ENCODE measurements around the gene TAF10.
A peak's percentile ranks its signal among the peaks of the same experiment; 100 is the strongest.

TAF10 gene

DNA sequence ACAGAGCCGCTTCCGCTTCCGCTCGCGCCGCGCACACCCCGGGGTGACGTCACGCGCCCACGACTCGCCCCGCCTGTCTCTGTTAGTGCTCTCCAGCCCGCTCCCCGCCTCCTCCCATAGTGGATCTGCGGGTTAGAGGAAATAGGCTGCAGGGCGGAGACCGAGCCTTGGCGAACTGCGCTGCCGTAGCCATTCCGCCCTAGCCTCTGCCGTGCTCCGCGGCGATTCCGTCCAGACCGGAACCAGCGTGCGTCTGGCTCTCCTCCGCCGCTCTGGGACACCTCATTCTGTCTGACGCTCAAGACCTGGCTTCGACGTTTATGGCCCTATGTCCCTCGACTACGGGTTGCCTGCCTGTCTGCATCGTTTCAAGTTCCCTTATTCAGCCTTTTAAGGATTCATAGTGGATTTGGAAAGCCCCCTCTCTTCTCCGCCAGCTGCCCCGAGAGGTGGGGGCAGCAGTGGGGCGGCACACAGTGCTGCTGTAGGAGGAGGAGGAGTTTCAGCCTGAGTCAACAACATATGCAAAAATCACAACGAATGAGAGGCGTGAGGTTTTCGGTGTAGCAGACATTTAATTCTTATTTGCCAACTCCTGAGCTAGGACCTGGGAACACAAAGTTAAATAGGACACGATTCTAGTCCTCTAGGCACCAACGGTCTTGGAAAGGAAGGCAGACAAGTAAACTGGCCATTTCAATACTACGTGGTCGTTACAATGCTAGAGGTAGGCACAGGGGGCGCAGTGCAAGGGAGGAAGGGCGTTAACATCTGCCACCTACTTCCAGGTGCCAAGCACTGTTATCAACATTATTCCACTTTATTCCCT lies at the start of gene TAF10:
TAF10 (minus strand) TSS at position 4 of the 829 bp plus-strand sequence. CDS start 27 bp downstream, outside the sequence.
- H3K4me3 ChIP-seq (ENCODE audit: control insufficient read depth, low read depth, low read length), result peak within 1 kb of the TSS; percentile 67
- TF ChIP-seq, protein P1, sequence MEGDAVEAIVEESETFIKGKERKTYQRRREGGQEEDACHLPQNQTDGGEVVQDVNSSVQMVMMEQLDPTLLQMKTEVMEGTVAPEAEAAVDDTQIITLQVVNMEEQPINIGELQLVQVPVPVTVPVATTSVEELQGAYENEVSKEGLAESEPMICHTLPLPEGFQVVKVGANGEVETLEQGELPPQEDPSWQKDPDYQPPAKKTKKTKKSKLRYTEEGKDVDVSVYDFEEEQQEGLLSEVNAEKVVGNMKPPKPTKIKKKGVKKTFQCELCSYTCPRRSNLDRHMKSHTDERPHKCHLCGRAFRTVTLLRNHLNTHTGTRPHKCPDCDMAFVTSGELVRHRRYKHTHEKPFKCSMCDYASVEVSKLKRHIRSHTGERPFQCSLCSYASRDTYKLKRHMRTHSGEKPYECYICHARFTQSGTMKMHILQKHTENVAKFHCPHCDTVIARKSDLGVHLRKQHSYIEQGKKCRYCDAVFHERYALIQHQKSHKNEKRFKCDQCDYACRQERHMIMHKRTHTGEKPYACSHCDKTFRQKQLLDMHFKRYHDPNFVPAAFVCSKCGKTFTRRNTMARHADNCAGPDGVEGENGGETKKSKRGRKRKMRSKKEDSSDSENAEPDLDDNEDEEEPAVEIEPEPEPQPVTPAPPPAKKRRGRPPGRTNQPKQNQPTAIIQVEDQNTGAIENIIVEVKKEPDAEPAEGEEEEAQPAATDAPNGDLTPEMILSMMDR (conservative IDR thresholded peaks at IDR 0.05; ENCODE audit: control insufficient read depth, insufficient read depth, low read depth, low read length), result peak; percentile 44
- DNase-seq (ENCODE audit: low read depth), result peak; percentile 94

DNA sequence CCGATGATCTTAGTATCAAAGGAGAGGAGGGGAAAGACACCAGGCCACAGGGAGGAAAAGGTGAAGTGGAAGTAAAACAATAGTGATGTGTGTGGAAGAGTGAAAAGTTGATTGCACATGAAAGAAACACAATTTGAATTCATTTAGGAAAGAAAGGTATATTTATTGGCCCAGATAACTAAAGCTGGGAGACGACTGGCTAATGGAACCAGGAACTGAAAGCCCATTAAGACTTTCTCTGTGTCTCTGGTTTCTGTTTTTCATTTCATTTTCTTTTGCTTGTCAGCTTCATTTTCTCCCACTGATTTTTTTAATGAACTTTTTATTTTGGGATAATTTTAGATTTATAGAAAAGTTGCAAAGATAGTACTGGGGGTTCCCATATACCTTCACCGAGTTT lies 48.7 kb upstream of the TAF10 start:
- H3K4me3 ChIP-seq (ENCODE audit: control insufficient read depth, low read depth, low read length), result no peak overlapping the region
- TF ChIP-seq, protein P1 (conservative IDR thresholded peaks at IDR 0.05; ENCODE audit: control insufficient read depth, insufficient read depth, low read depth, low read length), result no peak
- DNase-seq (ENCODE audit: low read depth), result no peak

DNA sequence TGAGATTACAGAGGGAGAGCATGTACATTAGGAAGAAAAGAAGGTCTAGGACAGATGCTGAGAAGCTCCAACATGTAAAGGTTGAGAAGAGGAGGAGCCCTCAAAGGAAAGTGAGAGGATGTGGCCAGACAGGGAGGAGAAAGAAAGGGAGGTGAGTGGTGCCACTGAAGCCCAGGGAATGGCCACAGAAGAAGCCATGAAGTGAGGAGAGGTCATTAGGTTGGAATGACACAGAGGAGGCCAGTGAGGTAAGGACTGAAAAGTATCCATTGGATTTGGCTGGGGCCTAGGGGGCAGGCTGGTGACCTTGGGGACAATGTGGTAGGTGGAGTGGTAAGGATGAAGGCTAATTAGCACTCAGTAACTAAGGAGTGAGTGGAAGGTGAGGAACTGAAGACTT lies 46.6 kb upstream of the TAF10 start:
- no peak overlapping the region for H3K4me3 ChIP-seq (ENCODE audit: control insufficient read depth, low read depth, low read length)
- TF ChIP-seq, protein P1 (conservative IDR thresholded peaks at IDR 0.05; ENCODE audit: control insufficient read depth, insufficient read depth, low read depth, low read length), result no peak
- no peak for DNase-seq (ENCODE audit: low read depth)

DNA sequence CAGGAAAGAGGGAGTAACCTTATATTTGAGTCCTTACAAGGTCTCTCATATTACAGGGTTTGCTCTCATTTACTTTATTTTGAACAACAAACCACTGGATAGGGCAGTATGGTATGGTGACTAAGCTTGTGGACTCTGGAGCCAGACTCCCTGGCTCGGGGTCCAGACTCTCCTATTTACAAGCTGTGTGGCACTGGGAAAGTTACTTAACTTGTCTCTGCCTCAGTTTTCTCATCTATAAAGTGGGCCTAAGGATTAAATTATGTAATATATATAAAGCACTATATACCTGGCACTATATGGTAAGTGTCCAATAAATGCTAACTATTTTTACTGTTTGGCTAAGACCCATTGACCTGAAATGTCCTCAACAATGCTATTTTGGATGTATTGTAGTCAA lies 45.3 kb upstream of the TAF10 start:
- TF ChIP-seq, protein P1 (conservative IDR thresholded peaks at IDR 0.05; ENCODE audit: control insufficient read depth, insufficient read depth, low read depth, low read length), result no peak
- DNase-seq (ENCODE audit: low read depth), result peak; percentile 36
- H3K4me3 ChIP-seq (ENCODE audit: control insufficient read depth, low read depth, low read length), result no peak overlapping the region

DNA sequence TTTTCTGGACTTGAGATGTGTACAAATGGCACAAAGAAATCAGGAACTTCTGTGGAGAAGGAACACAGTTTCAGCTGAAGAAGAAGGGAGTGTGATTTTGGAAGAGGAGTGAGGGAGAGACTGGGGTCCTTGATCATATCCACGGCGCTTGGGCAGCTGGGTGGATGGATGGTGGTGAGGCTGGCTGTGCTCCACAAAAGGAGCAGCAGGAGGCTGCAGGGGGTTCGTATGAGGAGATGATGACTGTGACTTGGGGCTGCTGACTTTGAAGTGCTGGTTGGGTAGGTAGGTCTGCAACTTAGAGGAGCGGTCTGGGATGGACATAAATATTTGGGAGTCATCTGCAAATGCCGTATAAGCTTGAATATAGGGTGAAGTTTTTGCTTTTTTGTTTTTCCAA lies 44.9 kb upstream of the TAF10 start:
- no peak overlapping the region for H3K4me3 ChIP-seq (ENCODE audit: control insufficient read depth, low read depth, low read length)
- TF ChIP-seq, protein P1 (conservative IDR thresholded peaks at IDR 0.05; ENCODE audit: control insufficient read depth, insufficient read depth, low read depth, low read length), result no peak
- DNase-seq (ENCODE audit: low read depth), result no peak

DNA sequence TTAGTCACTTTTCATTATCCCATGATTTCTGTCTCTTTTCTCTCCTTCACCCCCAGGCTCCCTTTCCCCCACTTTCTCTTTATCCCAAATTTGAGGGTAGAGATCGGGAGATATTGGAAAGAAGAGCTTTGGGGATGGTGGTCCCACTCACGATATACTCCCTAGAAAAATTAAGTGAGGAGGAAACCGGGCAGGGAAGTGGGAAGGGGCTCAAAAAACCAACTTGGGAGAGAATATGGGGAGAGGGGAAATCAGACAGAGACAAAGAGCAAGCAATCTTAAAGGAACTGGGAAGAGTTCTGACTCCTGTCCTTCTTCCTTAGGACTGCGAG lies 44.5 kb upstream of the TAF10 start:
- DNase-seq (ENCODE audit: low read depth), result no peak
- TF ChIP-seq, protein P1 (conservative IDR thresholded peaks at IDR 0.05; ENCODE audit: control insufficient read depth, insufficient read depth, low read depth, low read length), result no peak
- H3K4me3 ChIP-seq (ENCODE audit: control insufficient read depth, low read depth, low read length), result no peak overlapping the region
